H9 (cell line): ENCODE measurements around the gene PRPF8. TPM values are rescaled to one million over a fixed set of nuclear protein-coding genes. Genes with fewer than 3 reads are reported as not detected.

Source experiments
- DNase-seq: peaks from one replicate; pipeline ENCODE4 v3.0.0-alpha.2; 2017
- H2AFZ ChIP-seq: one replicate; pipeline ENCODE4 v1.6.1; 2013; ENCODE audit warnings: mild to moderate bottlenecking, low read length, control low read depth, moderate library complexity
- H2AK5ac ChIP-seq: 2 replicates; pipeline ENCODE4 v1.6.1; 2013; ENCODE audit warnings: low read length, control low read depth, mixed read lengths; ENCODE audit not compliant: insufficient read length
- H2BK120ac ChIP-seq: one replicate; pipeline ENCODE4 v1.6.1; 2013; ENCODE audit warnings: low read depth, mild to moderate bottlenecking, low read length, control low read depth, inconsistent platforms; ENCODE audit not compliant: poor library complexity, severe bottlenecking
- H2BK12ac ChIP-seq: 2 replicates; pipeline ENCODE4 v1.6.1; 2013; ENCODE audit warnings: low read length, control low read depth, mixed read lengths, low read depth; ENCODE audit not compliant: insufficient read length
- H2BK15ac ChIP-seq: 2 replicates; pipeline ENCODE4 v1.6.1; 2013; ENCODE audit warnings: low read depth, low read length, control low read depth
- H2BK20ac ChIP-seq: one replicate; pipeline ENCODE4 v1.6.1; 2013; ENCODE audit warnings: low read depth, mild to moderate bottlenecking, low read length, control low read depth, inconsistent platforms; ENCODE audit not compliant: poor library complexity, severe bottlenecking
- H2BK5ac ChIP-seq: 2 replicates; pipeline ENCODE4 v1.6.1; 2013; ENCODE audit warnings: low read length, control low read depth, mixed read lengths; ENCODE audit not compliant: insufficient read length
- H3K14ac ChIP-seq: 2 replicates; pipeline ENCODE4 v1.6.1; 2013; ENCODE audit warnings: low read length, control low read depth; ENCODE audit not compliant: insufficient read depth
- H3K18ac ChIP-seq: 2 replicates; pipeline ENCODE4 v1.6.1; 2013; ENCODE audit warnings: low read depth, mild to moderate bottlenecking, mixed read lengths, low read length, control low read depth; ENCODE audit not compliant: insufficient read length
- H3K23ac ChIP-seq: 2 replicates; pipeline ENCODE4 v1.6.1; 2013; ENCODE audit warnings: low read length, control low read depth, mixed read lengths, low read depth; ENCODE audit not compliant: insufficient read length
- H3K23me2 ChIP-seq: 2 replicates; pipeline ENCODE4 v1.6.1; 2013; ENCODE audit warnings: low read depth, mild to moderate bottlenecking, mixed read lengths, low read length, control low read depth; ENCODE audit not compliant: insufficient read length, poor library complexity, severe bottlenecking
- H3K27ac ChIP-seq: 2 replicates; pipeline ENCODE4 v1.5.1; 2013; ENCODE audit warnings: low read length, control low read depth, mixed read lengths, low read depth; ENCODE audit not compliant: insufficient read length
- H3K27me3 ChIP-seq: 2 replicates; pipeline ENCODE4 v1.6.1; 2013; ENCODE audit warnings: low read length, control low read depth, inconsistent platforms; ENCODE audit not compliant: insufficient read depth
- H3K4ac ChIP-seq: 2 replicates; pipeline ENCODE4 v1.6.1; 2013; ENCODE audit warnings: low read depth, mild to moderate bottlenecking, control low read depth, inconsistent platforms, low read length, moderate library complexity
- H3K4me1 ChIP-seq: 2 replicates; pipeline ENCODE4 v1.6.1; 2013; ENCODE audit warnings: low read length, control low read depth, inconsistent platforms; ENCODE audit not compliant: insufficient read depth
- H3K4me2 ChIP-seq: 2 replicates; pipeline ENCODE4 v1.6.1; 2013; ENCODE audit warnings: low read length, control low read depth, mixed read lengths; ENCODE audit not compliant: insufficient read length, insufficient read depth
- H3K56ac ChIP-seq: 2 replicates; pipeline ENCODE4 v1.6.1; 2013; ENCODE audit warnings: low read depth, mild to moderate bottlenecking, mixed read lengths, low read length, control low read depth; ENCODE audit not compliant: insufficient read length
- H3K79me1 ChIP-seq: 2 replicates; pipeline ENCODE4 v1.6.1; 2013; ENCODE audit warnings: low read depth, mild to moderate bottlenecking, moderate library complexity, low read length, control low read depth, inconsistent platforms; ENCODE audit not compliant: insufficient read depth, poor library complexity, severe bottlenecking
- H3K79me2 ChIP-seq: 2 replicates; pipeline ENCODE4 v1.6.1; 2013; ENCODE audit warnings: low read length, control low read depth, inconsistent platforms; ENCODE audit not compliant: insufficient read depth
- H3K9ac ChIP-seq: 2 replicates; pipeline ENCODE4 v1.6.1; 2013; ENCODE audit warnings: low read length, control low read depth, mixed read lengths; ENCODE audit not compliant: insufficient read length; ENCODE audit errors: extremely low read depth
- H3K9me3 ChIP-seq: one replicate; pipeline ENCODE4 v1.6.1; 2013; ENCODE audit warnings: low read depth, low read length, inconsistent platforms; ENCODE audit not compliant: control insufficient read depth
- H3T11ph ChIP-seq: one replicate; pipeline ENCODE4 v1.6.1; 2013; ENCODE audit warnings: mild to moderate bottlenecking, low read length, control low read depth, inconsistent platforms
- H4K20me1 ChIP-seq: one replicate; pipeline ENCODE4 v1.6.1; 2013; ENCODE audit not compliant: control insufficient read depth, insufficient read length, insufficient read depth
- H4K5ac ChIP-seq: 2 replicates; pipeline ENCODE4 v1.6.1; 2013; ENCODE audit warnings: low read depth, mild to moderate bottlenecking, mixed read lengths, low read length, control low read depth; ENCODE audit not compliant: insufficient read length
- H4K8ac ChIP-seq: replicated peaks from 2 replicates; pipeline ENCODE4 v1.6.1; 2013; ENCODE audit warnings: low read length, control low read depth, mixed read lengths, low read depth; ENCODE audit not compliant: insufficient read length
- H4K91ac ChIP-seq: 2 replicates; pipeline ENCODE4 v1.6.1; 2013; ENCODE audit warnings: low read depth, mild to moderate bottlenecking, moderate library complexity, mixed read lengths, low read length, control low read depth; ENCODE audit not compliant: insufficient read length
- H3K27ac Mint-ChIP-seq, 3 experiments: 2 replicates in 2 of 3; 3 replicates in 1 of 3; pipeline ENCODE4 v1.8.0; 2020 to 2021; ENCODE audit warnings: mixed read lengths in 3 of 3, mild to moderate bottlenecking in 1 of 3, moderate library complexity in 1 of 3
- H3K27me3 Mint-ChIP-seq: 2 replicates; pipeline ENCODE4 v1.8.0; 2021; ENCODE audit warnings: low read depth, mild to moderate bottlenecking, moderate library complexity, mixed read lengths
- H3K36me3 Mint-ChIP-seq, 3 experiments: 2 replicates in 2 of 3; 3 replicates in 1 of 3; pipeline ENCODE4 v1.8.0; 2020 to 2021; ENCODE audit warnings: low read depth in 3 of 3, mixed read lengths in 3 of 3; ENCODE audit not compliant: insufficient read depth in 1 of 3
- H3K4me1 Mint-ChIP-seq, 2 experiments: 2 replicates each; pipeline ENCODE4 v1.8.0; 2020; ENCODE audit warnings: mixed read lengths in 2 of 2
- H3K4me3 Mint-ChIP-seq, 2 experiments: 2 replicates in 1 of 2; 3 replicates in 1 of 2; pipeline ENCODE4 v1.8.0; 2020 to 2021; ENCODE audit warnings: mild to moderate bottlenecking in 2 of 2, mixed read lengths in 2 of 2, moderate library complexity in 1 of 2
- H3K9me3 Mint-ChIP-seq, 2 experiments: 2 replicates in 1 of 2; 3 replicates in 1 of 2; pipeline ENCODE4 v1.8.0; 2020; ENCODE audit warnings: mild to moderate bottlenecking in 2 of 2, mixed read lengths in 2 of 2, moderate library complexity in 1 of 2
- CTCF ChIP-seq: fragments of 200-600 bp; sonication (generic); conservative IDR thresholded peaks from 3 replicates; pipeline ENCODE4 v1.8.0; 2021; ENCODE audit warnings: antibody characterized with exemption, mild to moderate bottlenecking
- WGBS: extraction: QIAGEN DNeasy Blood & Tissue Kit; methylation state at CpG from one replicate; pipeline ENCODE4 v1.1.7; 2013; ENCODE audit warnings: missing lambda C conversion rate, low lambda C conversion rate, mixed read lengths; ENCODE audit not compliant: insufficient read length; ENCODE audit errors: extremely low coverage; 5-methylcytosine and 5-hydroxymethylcytosine counted together
- total RNA-seq: library from RNA; stranded (reverse); gene quantifications from 2 replicates; pipeline ENCODE4 v1.2.1, GENCODE V29; 2021

The PRPF8 gene
- total RNA-seq, 1 experiment from 2014 or later = 408 TPM

GRCh38 chr17:1628856-1629503 is 55.7 kb downstream of the PRPF8 start:
- no peaks in the 10 kb centered on the region for H3K27me3 ChIP-seq
- no peaks in the 10 kb centered on the region for H3K9me3 ChIP-seq
- peak overlapping the region; percentile 15 for H3K9ac ChIP-seq
- H2AK5ac ChIP-seq = no peak overlapping the region
- H3K23me2 ChIP-seq = peaks cover 17% of the 10 kb centered on the region
- peak overlapping the region; percentile 92 for H3K18ac ChIP-seq
- no peak overlapping the region for H3K4ac ChIP-seq
- H3K27ac Mint-ChIP-seq = peak overlapping the region; percentile 96 to 98 (median 97)
- H3K4me3 Mint-ChIP-seq = peak overlapping the region; percentile 89 to 92
- no peak overlapping the region for H2BK120ac ChIP-seq
- no peaks in the 10 kb centered on the region; the same call in 1 of the 2 replicates for H3K4me1 ChIP-seq
- no peak overlapping the region for H4K91ac ChIP-seq
- peak; percentile 51; the same call in 2 of the 3 replicates for TF ChIP-seq CTCF
- no peak overlapping the region for H3K23ac ChIP-seq
- no peaks in the 10 kb centered on the region for H4K20me1 ChIP-seq
- DNase-seq = peak; percentile 100
- H3K9me3 Mint-ChIP-seq = no peaks in the 10 kb centered on the region; a peak in 2 of 5 replicates
- H3K27me3 Mint-ChIP-seq = peaks cover 10% of the 10 kb centered on the region
- no peak overlapping the region for H3K27ac ChIP-seq
- H3K4me1 Mint-ChIP-seq = peaks cover 24 to 28% of the 10 kb centered on the region in 2 experiments
- H3K4me2 ChIP-seq = peak overlapping the region; percentile 72
- no peak overlapping the region for H2BK12ac ChIP-seq
- no peak overlapping the region for H2BK5ac ChIP-seq
- WGBS = no CpG with 5 or more reads among the region's 77 CpGs
- H3K56ac ChIP-seq = no peak overlapping the region
- H2BK15ac ChIP-seq = no peak overlapping the region
- peak overlapping the region; percentile 83 for H3K14ac ChIP-seq
- H3K79me2 ChIP-seq = no peaks in the 10 kb centered on the region
- peaks cover 0 to 5% (median 0%) of the 10 kb centered on the region in 3 experiments; a peak in 5 of 7 replicates for H3K36me3 Mint-ChIP-seq
- no peak overlapping the region for H3T11ph ChIP-seq
- no peak overlapping the region for H4K8ac ChIP-seq
- no peak overlapping the region for H4K5ac ChIP-seq
- no peak overlapping the region for H2BK20ac ChIP-seq
- H2AFZ ChIP-seq = no peak overlapping the region
- no peaks in the 10 kb centered on the region for H3K79me1 ChIP-seq
